ENCODE results near the gene TTC7B. TPM values are rescaled to one million over a fixed set of nuclear protein-coding genes. Genes with fewer than 3 reads are reported as not detected.
"Not testable (repeated sequence)": the region's sequence is repeated elsewhere in the genome, so short reads cannot be mapped to it uniquely, and the experiment has no call there.

Gene TTC7B
- total RNA-seq, 1 donor from 2014 or later: 83.1 TPM

GRCh38 chr14:90848944-90849731 is 32.9 kb upstream of the TTC7B start:
- Mint-ChIP-seq H3K27ac (ENCODE audit: unreplicated experiment) (no peak overlapping the region), H3K4me3 (ENCODE audit: unreplicated experiment) (no peak overlapping the region), H3K36me3 (ENCODE audit: unreplicated experiment) (no peaks in the 10 kb centered on the region)

GRCh38 chr14:90846511-90846910 is 30.3 kb upstream of the TTC7B start:
- Mint-ChIP-seq H3K27ac (ENCODE audit: unreplicated experiment) (no peak overlapping the region), H3K9me3 (ENCODE audit: unreplicated experiment) (no peaks in the 10 kb centered on the region), H3K36me3 (ENCODE audit: unreplicated experiment) (no peaks in the 10 kb centered on the region), H3K27me3 (ENCODE audit: unreplicated experiment) (peaks cover 8% of the 10 kb centered on the region), H3K4me3 (ENCODE audit: unreplicated experiment) (no peak overlapping the region), H3K4me1 (ENCODE audit: low read depth, unreplicated experiment) (no peaks in the 10 kb centered on the region)
- DNase-seq: no peak
- TF ChIP-seq CTCF (IDR thresholded peaks at IDR 0.05; ENCODE audit: partially characterized antibody, unreplicated experiment): no peak

More at GRCh38 chr14:90848944-90849731, 32.9 kb upstream of the TTC7B start:
- H3K27me3 Mint-ChIP-seq (ENCODE audit: unreplicated experiment): peaks cover 3% of the 10 kb centered on the region
- H3K4me1 Mint-ChIP-seq (ENCODE audit: low read depth, unreplicated experiment): no peaks in the 10 kb centered on the region
- no peaks in the 10 kb centered on the region for H3K9me3 Mint-ChIP-seq (ENCODE audit: unreplicated experiment)
- no peak for TF ChIP-seq CTCF (IDR thresholded peaks at IDR 0.05; ENCODE audit: partially characterized antibody, unreplicated experiment)
- DNase-seq: no peak

- no peak overlapping the region for H3K27ac Mint-ChIP-seq (ENCODE audit: unreplicated experiment)
- H3K27me3 Mint-ChIP-seq (ENCODE audit: unreplicated experiment): peaks cover 8% of the 10 kb centered on the region
- H3K4me1 Mint-ChIP-seq (ENCODE audit: low read depth, unreplicated experiment): no peaks in the 10 kb centered on the region
- no peak overlapping the region for H3K4me3 Mint-ChIP-seq (ENCODE audit: unreplicated experiment)
- DNase-seq: no peak
- no peaks in the 10 kb centered on the region for H3K36me3 Mint-ChIP-seq (ENCODE audit: unreplicated experiment)
- no peak for TF ChIP-seq CTCF (IDR thresholded peaks at IDR 0.05; ENCODE audit: partially characterized antibody, unreplicated experiment)
- H3K9me3 Mint-ChIP-seq (ENCODE audit: unreplicated experiment): peaks cover 1% of the 10 kb centered on the region
Observed at GRCh38 chr14:90844321-90844720, 28.1 kb upstream of the TTC7B start.

GRCh38 chr14:90842726-90843125 is 26.5 kb upstream of the TTC7B start:
- H3K36me3 Mint-ChIP-seq (ENCODE audit: unreplicated experiment): no peaks in the 10 kb centered on the region
- H3K4me1 Mint-ChIP-seq (ENCODE audit: low read depth, unreplicated experiment): no peaks in the 10 kb centered on the region
- no peak overlapping the region for H3K4me3 Mint-ChIP-seq (ENCODE audit: unreplicated experiment)
- TF ChIP-seq CTCF (IDR thresholded peaks at IDR 0.05; ENCODE audit: partially characterized antibody, unreplicated experiment): no peak
- peaks cover 8% of the 10 kb centered on the region for H3K27me3 Mint-ChIP-seq (ENCODE audit: unreplicated experiment)
- peaks cover 1% of the 10 kb centered on the region for H3K9me3 Mint-ChIP-seq (ENCODE audit: unreplicated experiment)
- no peak overlapping the region for H3K27ac Mint-ChIP-seq (ENCODE audit: unreplicated experiment)
- DNase-seq: no peak

GRCh38 chr14:90840667-90841066 is 24.4 kb upstream of the TTC7B start:
- DNase-seq; H3K27ac Mint-ChIP-seq (ENCODE audit: unreplicated experiment); H3K4me3 Mint-ChIP-seq (ENCODE audit: unreplicated experiment); H3K36me3 Mint-ChIP-seq (ENCODE audit: unreplicated experiment); H3K4me1 Mint-ChIP-seq (ENCODE audit: low read depth, unreplicated experiment); H3K9me3 Mint-ChIP-seq (ENCODE audit: unreplicated experiment); H3K27me3 Mint-ChIP-seq (ENCODE audit: unreplicated experiment): not testable (repeated sequence)
